Activated gamma-delta T cell (primary cell): ENCODE data around the gene TBC1D7.

Source experiments
- DNase-seq: peaks from one replicate; lab custom pipeline; 2025; lab: John Stamatoyannopoulos, UW
- total RNA-seq, 2 donors: gene quantifications; one replicate each; lab custom pipeline; 2026; lab: John Stamatoyannopoulos, UW

The TBC1D7 gene
- total RNA-seq = 10.9 to 14.3 reads per million in 2 donors

GRCh38 chr6:13328076-13328874 is at the start of gene TBC1D7:
TBC1D7 (minus strand) TSS chr6:13328537; CDS start chr6:13326898, 1,639 bp downstream.
- peak; percentile 92 for DNase-seq

DNA sequence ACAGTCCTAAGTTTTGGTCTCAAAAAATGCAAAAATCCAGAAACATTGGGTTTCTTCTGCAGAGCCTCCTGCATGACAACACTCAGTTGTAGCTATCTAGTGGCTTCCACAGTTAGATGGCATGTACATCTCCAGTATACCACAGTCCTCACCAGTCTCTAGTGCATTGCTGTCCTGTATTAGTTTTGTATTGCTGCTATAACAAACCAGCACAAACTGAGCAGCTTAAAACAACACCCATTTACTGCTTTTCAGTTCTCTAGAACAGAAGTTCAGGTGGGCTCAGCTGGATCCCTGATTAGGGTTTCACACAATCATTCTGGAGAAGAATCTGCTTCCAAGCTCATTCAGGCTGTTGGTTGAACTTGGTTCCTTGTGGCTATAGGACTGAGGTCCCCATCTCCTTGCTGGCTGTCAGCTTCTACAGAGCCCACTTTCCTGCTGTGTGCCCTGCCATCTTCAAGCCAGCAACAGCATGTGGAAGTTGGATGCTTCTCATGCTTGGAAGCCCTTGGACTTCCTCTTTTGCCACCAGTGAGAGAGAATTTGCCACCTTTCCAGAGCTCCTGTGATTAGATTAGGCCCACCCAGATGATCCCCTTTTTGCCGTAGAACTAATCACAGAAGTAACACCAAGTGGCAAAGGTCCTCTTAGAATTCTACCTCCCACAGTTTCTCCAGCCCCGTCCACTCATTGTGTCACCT is 48.9 kb upstream of the TBC1D7 start:
- DNase-seq = no peak

DNA sequence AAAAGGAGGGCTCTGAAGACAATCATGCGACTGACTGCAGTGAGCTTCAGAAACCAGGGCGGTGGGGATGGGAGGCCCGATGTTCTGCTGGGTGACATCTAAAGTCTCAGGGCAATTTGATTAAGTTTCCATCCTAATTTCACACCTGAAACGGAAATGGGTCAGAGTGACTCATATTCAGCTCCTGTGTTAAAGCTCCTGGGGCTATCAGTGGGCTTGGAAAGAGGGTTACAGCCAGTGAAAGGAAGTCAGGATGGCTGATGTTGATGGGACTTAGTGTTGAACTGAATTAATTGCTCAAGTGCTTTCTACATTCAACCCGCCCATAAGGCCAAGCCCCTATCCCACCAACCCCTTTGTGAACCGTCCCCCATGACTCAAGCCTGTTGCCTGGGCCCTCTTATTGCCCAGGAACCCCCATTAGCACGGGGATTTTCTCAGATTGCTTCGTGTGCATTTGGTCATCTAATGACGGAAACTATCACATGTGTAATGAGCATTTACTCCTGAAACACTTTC is 47.1 kb upstream of the TBC1D7 start:
- DNase-seq = no peak

DNA sequence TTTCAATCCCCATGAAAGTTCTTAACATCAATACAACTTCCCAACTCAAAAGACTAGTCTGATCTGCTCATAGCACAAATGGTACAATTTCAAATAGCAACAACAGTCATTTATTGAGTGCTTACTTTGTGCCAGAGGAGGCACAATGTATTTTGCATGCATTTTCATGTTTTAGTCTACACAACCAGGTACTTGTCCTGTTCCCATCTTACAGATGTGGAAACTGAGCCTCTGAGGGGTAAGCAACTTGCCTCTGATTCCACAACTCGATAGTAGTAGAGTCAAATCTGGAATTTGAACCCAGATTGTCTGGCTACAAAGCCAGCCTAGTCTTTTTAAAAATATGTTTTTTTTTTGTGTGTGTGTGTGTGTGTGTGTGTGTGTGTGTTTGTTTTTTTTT is 45.6 kb upstream of the TBC1D7 start:
- no peak for DNase-seq

DNA sequence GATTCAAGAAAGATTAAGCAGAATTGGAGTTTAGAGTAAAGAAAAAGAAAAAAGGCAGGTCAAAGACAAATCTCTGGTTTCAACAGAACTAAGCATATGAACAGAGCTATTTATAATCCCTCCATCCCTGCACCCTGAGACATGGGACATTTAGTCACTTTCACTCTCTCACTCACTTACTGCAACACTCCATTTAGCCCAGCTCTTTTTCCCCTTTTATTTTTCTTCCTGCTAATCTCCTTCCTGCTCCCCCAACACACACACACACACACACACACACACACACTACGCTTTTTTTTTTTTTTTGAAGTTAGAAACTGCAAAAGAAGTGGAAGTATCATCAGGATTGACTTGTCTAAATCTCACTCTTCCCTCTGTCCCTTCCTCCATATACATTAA is 45.1 kb upstream of the TBC1D7 start:
- DNase-seq = no peak

DNA sequence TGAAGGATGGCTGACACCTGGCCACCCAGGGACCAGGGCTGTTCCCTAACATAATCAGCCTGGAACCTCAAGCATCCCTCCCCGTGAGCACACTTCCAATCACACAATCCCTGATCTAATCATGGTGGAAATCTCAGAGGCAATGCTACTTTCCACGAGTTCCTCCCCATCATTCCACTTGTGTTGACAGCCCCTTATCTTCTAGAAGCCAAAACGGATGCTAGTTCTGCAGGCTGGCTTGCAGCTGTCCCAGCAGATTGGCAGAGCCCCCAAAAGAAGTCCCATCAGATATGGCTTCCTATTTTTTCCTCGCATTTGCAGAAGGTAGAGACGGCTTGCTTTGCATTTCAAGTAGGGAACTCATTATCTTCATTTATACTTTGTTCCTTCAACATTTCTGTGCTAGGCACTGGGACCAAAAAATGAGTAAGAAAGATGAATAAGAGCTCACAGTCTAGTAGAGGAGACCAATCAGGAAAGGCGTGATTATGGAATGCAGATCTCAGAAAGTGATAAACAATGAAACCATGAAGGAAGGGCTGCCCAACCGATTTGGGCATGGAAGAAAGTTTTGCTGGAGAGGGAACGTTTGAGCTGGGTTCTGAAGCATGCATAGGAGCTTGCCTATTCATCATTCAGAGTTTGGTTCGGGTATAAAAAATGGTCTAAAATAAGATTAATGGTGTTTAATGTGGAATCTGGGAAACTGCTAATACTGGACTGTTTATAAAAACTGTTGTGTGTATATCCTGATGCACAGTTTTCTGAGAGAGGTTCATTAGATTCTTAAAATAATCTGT is 44.6 kb upstream of the TBC1D7 start:
- no peak for DNase-seq

DNA sequence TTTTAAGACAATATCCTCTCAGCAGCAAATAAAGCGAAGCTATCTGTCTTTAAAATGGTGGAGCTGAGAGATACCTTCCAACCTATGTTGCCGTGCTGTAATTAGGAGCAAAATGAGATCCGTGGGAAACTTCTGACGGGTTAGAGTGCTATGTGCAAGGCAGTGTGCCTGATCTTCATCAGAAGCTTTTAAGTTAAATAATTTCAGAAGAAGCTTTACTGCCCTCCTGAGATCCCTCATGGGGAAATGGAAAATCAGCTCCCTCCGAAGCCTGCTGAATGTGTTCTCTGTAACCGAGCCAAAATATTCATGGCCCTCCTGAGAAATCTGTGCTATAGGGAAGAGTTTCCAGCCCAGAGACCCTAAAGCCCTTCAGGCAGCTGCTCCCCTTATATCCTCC is 43.7 kb upstream of the TBC1D7 start:
- DNase-seq = no peak

DNA sequence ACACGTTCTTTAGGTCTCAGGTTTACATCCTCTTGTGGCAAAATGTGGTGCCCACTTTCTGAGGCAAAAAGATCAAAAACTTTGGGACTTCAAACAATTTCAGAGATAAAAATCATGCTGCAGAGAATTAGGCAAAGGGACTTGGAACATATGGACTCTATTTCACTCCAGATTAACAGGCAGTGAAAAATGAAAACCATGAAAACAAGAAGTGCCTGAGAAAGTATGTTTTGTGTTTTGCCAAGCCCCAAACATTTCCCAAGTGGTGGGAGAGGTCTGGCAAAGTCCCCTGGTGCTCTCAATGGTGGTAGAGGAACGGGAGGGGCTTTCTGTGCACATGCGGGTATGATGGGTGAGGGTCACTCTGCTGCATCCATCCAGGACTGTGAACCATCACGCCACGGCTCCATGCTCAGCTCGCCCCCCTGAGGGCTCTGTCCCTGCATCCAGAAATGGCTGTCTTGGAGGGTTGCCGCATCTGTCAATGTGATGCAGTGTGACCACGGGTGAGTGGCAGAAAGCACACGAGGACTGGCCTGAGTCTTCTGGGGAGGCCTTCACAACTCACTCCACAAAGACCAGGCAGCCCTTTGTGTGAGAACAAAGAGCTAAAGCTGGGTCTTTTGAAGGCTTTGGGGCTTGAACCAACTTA is 43.2 kb upstream of the TBC1D7 start:
- DNase-seq = no peak

DNA sequence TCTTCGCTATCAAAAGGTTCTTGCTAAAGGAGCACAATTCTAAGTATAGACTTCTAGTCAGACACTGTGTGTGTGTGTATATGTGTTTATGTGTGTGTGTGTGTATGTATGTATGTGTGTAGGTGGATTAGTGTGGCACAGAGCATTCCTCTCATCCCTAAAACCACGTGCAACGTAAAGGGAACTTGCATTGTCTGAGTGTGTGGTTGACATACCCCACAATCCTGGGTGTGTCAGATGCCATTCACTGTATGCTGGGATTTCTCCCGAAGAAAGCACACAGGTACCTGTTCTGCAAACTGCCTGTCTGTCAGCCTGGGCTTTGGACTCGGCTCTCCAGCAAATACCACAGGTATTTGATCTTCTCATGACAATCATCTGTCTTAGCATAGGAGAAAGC is 42.3 kb upstream of the TBC1D7 start:
- no peak for DNase-seq

DNA sequence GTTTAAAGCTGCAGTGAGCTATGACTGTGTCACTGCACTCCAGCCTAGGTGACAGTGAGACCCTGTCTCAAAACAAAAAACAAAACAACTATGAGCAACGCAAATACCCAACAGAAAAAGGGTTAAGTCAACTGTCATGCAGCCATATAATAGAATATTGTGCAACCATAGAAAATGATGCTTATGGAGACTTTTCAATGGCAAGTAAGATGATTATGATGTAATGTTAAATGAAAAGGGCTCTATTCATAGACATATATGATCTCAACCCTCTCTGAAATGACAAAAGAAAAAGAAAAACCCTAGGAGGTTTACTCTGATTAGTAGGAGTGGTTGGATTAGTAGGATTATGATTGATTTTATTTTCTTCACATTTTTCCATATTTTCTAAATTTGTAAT is 41.3 kb upstream of the TBC1D7 start:
- DNase-seq = no peak

DNA sequence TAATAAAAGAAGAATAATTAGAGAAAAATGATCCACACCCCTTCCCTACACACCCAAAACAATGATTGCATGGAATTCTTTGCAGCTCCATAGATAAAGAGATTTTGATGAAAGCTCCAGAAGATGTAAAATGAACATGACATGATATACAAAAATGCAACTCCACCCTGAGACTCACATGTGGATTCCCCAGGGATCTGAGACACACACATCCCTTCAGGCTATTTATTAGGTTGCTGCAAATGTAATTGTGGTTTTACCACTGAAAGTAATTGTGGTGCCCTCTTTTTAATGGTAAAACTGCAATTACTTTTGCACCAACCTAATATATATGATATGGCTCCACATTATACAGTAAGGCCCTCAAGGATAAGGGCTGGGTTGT is 40.4 kb upstream of the TBC1D7 start:
- DNase-seq = no peak

GRCh38 chr6:13368079-13368730 is 39.9 kb upstream of the TBC1D7 start:
- no peak for DNase-seq

DNA sequence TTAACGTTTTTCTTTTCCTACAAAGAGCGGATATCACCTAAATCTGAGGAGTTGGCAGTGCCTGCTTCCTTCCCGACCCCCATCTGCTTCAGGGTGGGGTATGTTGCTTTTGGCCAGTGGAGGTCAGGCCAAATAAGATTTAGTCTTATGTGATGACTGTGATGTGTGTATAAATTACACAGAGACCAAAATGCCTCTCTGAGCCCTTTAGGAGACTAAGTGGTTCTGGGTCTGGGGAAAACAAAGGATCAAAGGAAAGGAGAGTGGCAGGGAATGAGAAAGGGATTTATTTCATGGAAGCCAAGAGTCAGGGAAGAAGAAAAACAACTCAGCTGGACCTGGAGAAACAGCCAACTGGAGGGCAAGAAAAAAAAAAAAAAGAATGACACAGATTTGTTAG is 39.1 kb upstream of the TBC1D7 start:
- no peak for DNase-seq

GRCh38 chr6:13365320-13365719 is 37.0 kb upstream of the TBC1D7 start:
- no peak for DNase-seq

DNA sequence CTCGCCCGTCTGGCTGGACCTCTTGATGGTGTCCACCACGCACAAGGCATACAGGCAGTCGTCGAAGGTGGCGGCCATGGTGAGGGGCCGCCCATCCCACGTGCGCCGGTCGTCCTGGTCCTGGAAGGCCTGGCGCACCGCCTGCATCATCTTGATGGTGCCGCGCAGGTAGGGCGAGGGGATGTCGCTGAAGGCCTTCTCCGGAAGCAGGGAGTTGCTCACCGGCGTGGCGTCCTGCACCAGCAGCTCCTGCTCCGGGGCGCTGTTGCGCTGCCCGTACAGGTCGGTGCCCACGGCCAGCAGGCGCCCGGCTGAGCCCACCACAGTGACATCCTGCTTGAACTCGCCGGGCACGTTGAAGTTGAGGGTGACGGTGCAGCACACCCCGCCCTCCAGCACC is 36.5 kb upstream of the TBC1D7 start:
- no peak for DNase-seq

- DNase-seq = no peak
Observed at GRCh38 chr6:13362412-13362811, 34.1 kb upstream of the TBC1D7 start.

DNA sequence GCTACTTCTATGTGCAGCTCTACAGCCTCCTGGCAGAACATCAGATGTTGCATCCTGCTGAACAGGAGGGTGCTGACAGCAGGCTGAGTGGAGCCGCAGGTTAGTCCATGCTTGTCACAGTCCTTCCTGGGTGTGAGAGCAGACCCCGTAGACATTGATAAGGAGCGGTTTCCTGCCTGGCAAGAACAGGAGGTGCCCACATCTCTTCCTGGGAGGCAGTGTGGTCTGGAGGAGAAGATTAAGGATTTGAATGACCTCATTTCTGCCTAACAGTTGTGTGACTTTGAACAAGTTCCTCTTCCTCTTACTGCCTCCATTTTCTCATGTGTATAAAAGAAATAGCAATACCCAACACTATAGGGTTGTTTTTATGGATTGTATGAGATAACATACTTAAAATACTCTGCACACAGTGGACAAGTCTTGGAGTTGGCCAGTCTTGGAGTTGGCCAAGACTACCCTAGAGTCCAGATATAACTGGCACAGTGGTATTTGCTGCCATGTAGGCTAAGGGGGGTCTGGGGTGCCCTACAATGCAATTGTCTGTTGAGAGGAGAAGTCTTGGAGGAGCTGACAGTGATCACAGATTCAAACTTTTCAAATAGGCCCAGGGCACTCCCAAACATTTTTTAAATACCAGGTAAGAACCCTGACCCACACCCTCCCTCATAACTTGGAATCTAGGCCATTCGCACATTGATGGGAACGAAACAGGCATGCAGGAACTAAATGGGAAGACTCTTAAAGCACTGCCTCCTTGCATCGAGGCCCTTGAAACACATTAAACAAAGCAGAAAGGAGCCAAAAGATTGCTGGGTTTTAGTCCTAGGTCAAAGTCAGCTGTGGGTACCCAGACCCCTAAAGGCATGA is 32.6 kb upstream of the TBC1D7 start:
- DNase-seq = no peak

DNA sequence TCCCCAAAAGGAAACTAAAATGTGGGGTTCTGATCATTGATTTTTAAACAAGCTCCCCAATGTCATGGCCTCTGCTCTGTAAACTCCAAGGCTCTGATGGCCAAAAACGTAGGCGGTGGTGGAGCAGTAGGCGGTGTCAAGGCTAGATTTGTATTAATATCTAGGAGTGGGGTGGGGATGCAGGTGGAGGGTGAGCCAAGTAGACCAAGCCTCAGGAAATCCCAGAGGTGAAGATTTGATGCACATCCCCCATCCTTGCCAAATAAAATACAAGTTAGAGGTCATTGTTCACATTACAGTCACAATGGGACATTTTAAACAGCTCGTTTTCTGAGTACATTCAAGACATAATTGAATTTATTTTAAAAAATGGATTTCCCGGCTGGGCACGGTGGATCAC is 30.9 kb upstream of the TBC1D7 start:
- DNase-seq = no peak

GRCh38 chr6:13358511-13358910 is 30.2 kb upstream of the TBC1D7 start:
- no peak for DNase-seq

- DNase-seq = no peak
Observed at GRCh38 chr6:13357551-13358075, 29.3 kb upstream of the TBC1D7 start.
